ENCODE data around the gene ZDHHC8.

- TF ChIP-seq CTCF (IDR thresholded peaks at IDR 0.05; ENCODE audit: low read depth, low read length): no peak
- no peak for TF ChIP-seq EZH2phosphoT487 (IDR thresholded peaks at IDR 0.05; ENCODE audit: low read depth)
Observed at GRCh38 chr22:20135806-20136602, 4.4 kb downstream of the ZDHHC8 start.

All from OCI-LY3 (cell line).